Fibroblast of skin of scalp (primary cell): ENCODE measurements around the gene ZBTB42. TPM values are rescaled to one million over a fixed set of nuclear protein-coding genes. Genes with fewer than 3 reads are reported as not detected.

Source experiments
- DNase-seq: peaks from one replicate; pipeline ENCODE4 v3.0.0-alpha.2; 2013
- polyA plus RNA-seq, 2 experiments: library from polyadenylated mRNA; unstranded; fragments of 120-200 nt; gene quantifications; one replicate each; pipeline ENCODE4 v1.2.1, GENCODE V29; 2013; ENCODE audit not compliant: insufficient read length in 2 of 2

ZBTB42 gene
- 3.9 TPM for polyA plus RNA-seq (2013, experiment 1 of 2; ENCODE audit: insufficient read length)
- polyA plus RNA-seq (2013, experiment 2 of 2; ENCODE audit: insufficient read length): 4.5 TPM

- DNase-seq: no peak
These were observed at the start of gene ZBTB42 for GRCh38 chr14:104800771-104801519. TSS of gene ZBTB42 (plus strand) at chr14:104801101. CDS start at chr14:104801198, 97 bp downstream.

GRCh38 chr14:104751539-104752422, 49.1 kb upstream of the ZBTB42 start:
- no peak for DNase-seq

GRCh38 chr14:104752423-104752734, 48.5 kb upstream of the ZBTB42 start:
- no peak for DNase-seq

- DNase-seq: peak; percentile 99
These were observed 48.0 kb upstream of the ZBTB42 start, which contains the start of gene SIVA1 for GRCh38 chr14:104752735-104753527. TSS of gene SIVA1 (plus strand) at chr14:104753147. CDS start at chr14:104753202, 55 bp downstream.

- DNase-seq: no peak
These were observed 47.2 kb upstream of the ZBTB42 start for GRCh38 chr14:104753528-104754212.

- no peak for DNase-seq
These were observed 46.6 kb upstream of the ZBTB42 start for GRCh38 chr14:104754213-104754851.

GRCh38 chr14:104755621-104756020, 45.3 kb upstream of the ZBTB42 start:
- no peak for DNase-seq

GRCh38 chr14:104756477-104757237, 44.2 kb upstream of the ZBTB42 start:
- DNase-seq: no peak

GRCh38 chr14:104757238-104757585, 43.7 kb upstream of the ZBTB42 start:
- DNase-seq: no peak

GRCh38 chr14:104757681-104758392, 43.1 kb upstream of the ZBTB42 start:
- DNase-seq: no peak

GRCh38 chr14:104758981-104759969, 41.6 kb upstream of the ZBTB42 start:
- DNase-seq: no peak

GRCh38 chr14:104765517-104765916, 35.4 kb upstream of the ZBTB42 start:
- no peak for DNase-seq

- DNase-seq: no peak
These were observed 34.5 kb upstream of the ZBTB42 start for GRCh38 chr14:104766256-104766862.

- no peak for DNase-seq
These were observed 33.9 kb upstream of the ZBTB42 start for GRCh38 chr14:104766863-104767633.

GRCh38 chr14:104767634-104767918, 33.3 kb upstream of the ZBTB42 start:
- DNase-seq: no peak

- DNase-seq: peak; percentile 79
These were observed 32.2 kb upstream of the ZBTB42 start for GRCh38 chr14:104768437-104769323.
